NCI-H2227 treated with DMSO at 0.1 percent for 48 hours (cell line): Measurements from ENCODE around the gene ZNF516.
"Not testable (repeated sequence)": the region's sequence is repeated elsewhere in the genome, so short reads cannot be mapped to it uniquely, and the experiment has no call there.

Experiments
- DNase-seq: peaks from one replicate; lab custom pipeline; 2025; lab: John Stamatoyannopoulos, UW

Gene ZNF516

GRCh38 chr18:76495006-76495370 lies at the start of gene ZNF516:
TSS of gene ZNF516 (minus strand) at chr18:76495242. CDS start at chr18:76443054, 52,188 bp downstream.
- no peak for DNase-seq

DNA sequence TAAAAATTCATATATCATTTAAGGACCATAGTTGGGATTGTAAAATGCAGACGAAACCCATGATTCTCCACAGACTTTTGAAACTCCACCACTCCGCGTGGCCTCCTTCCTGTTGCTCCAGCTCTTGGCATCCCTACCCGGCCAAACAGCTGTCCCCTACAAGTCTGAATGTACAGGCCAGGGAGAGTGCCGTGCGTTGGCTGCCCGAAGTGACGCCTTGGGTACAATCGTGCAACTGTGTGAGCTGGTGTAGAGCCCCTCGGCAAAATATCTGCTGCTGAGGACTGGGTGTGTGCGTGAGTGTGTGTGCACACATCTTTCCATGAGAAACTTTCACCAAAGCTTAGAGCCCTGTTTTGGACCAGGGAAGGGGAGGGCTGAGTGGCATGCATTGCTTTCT lies 43.8 kb upstream of the ZNF516 start:
- DNase-seq = no peak

- DNase-seq = no peak
Measured at GRCh38 chr18:76537621-76538020, 42.6 kb upstream of the ZNF516 start.

DNA sequence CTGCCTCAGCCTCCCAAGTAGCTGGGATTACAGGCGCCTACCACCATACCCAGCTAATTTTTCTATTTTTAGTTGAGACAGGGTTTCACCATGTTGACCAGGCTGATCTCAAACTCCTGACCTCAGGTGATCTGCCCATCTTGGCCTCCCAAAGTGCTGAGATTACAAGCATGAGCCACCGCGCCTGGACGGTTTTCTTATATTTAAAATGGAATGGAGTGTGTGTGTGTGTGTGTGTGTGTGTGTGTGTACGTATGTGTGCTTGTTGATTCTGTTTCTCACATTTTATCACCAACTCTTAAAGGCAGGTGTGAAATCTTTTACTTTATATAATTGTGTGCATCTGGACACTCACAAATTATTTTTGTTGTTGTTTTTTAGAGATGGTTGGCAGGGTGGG lies 41.6 kb upstream of the ZNF516 start:
- DNase-seq = not testable (repeated sequence)

- no peak for DNase-seq
Measured at GRCh38 chr18:76532875-76533274, 37.8 kb upstream of the ZNF516 start.

- DNase-seq = no peak
Measured at GRCh38 chr18:76530846-76531245, 35.8 kb upstream of the ZNF516 start.

GRCh38 chr18:76530391-76530790 lies 35.3 kb upstream of the ZNF516 start:
- no peak for DNase-seq

GRCh38 chr18:76529433-76529811 lies 34.4 kb upstream of the ZNF516 start:
- no peak for DNase-seq

DNA sequence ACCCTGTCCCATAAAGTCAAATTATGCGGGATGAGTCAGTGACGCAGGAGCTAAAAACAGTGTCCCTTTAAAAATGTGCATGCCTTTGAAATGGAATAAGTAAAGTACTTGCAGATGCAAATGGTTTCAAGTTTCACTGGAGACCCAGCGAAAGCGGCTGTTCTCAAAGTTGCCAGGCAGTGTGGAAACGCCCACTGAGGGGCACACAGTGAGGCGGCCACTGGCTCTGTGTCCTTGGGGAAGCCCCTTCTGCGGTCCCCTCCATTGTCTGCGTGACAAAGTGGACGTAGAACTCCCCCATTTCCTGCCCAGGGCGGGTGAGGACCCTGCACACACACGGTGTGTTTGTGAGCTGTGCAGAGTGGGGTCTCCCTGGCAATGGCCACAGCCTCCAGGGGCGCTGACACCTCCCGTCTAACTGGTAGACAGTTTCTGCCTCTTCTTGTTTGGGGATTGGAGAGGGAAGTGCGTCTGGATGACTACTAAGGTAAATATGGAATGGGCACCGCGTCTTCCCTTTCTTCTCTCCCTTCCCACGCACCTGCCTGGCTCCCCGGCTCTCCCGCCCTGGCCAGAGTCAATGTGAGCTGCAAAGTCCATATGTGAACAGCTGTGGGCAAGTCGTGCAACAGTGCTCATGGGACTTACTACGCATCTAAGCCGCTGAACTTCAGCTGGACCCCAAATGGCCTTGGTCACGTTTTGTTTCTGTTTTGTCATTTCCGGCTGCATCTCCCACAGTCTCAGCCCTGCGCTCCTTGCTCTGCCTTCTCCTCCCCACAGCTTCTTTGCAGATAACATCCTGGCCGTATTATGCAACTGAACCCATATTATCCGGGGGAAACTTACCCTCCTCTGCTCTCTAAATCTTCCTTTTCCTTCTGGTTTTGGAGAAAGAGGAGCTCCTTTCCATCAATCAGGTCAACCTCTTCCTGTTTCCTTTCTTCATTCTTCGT lies 33.7 kb upstream of the ZNF516 start:
- no peak for DNase-seq

- no peak for DNase-seq
Measured at GRCh38 chr18:76525911-76526310, 30.9 kb upstream of the ZNF516 start.

- DNase-seq = peak; percentile 76
Measured at GRCh38 chr18:76524900-76525698, 30.1 kb upstream of the ZNF516 start.

GRCh38 chr18:76524477-76524876 lies 29.4 kb upstream of the ZNF516 start:
- DNase-seq = no peak

DNA sequence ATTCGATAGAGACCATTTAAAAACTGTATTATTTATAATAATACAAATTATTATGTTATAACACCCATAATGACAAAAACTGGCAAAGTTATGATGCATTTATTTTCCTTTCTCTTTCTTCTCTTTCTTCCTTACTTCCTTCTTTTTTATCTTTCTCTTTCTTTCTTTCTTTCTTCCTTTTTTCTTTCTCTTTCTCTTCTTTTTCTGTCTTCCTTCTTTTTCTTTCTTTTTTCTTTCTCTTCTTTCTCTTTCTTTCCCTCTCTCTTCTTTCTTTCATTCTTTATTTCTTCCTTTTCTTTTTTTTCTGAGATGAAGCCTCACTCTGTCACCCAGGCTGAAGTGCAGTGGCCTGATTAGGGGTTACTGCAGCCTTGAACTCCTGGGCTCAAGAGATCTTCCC lies 27.5 kb upstream of the ZNF516 start:
- no peak for DNase-seq

- peak; percentile 54 for DNase-seq
Measured at GRCh38 chr18:76522122-76522503, 27.1 kb upstream of the ZNF516 start.

DNA sequence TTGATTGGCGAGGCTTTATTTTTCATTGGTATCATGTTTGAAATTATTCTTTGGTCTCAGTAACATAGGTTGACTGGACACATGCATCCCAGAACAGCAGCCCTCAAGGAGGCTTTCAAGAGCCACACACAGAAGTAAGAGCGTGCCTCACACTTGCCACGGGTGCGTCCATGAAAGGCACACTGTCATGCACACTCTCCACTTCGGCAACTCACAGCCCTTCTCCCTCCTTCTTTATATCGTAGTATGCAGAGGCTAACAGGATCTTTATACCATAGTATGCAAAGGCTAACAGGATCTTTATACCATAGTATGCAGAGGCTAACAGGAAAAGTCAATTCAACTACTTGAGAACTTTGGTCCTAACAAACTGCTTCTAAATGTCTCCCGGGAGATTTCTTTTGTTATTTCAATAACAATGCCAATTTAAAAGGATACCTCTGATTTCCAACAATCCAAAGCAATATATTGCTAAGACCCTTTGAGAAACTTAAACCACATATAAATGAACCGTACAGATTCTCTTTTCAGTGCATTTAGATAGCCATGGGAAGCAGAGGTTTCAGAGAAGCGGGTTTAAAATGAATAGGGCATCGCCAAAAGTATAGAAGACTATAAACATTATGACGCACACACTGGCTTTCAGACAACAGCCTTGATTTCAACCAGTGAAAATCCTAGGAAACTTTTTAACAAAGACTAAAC lies 26.5 kb upstream of the ZNF516 start:
- peak; percentile 52 for DNase-seq

- DNase-seq = peak; percentile 90
Measured at GRCh38 chr18:76518860-76519538, 24.0 kb upstream of the ZNF516 start.

DNA sequence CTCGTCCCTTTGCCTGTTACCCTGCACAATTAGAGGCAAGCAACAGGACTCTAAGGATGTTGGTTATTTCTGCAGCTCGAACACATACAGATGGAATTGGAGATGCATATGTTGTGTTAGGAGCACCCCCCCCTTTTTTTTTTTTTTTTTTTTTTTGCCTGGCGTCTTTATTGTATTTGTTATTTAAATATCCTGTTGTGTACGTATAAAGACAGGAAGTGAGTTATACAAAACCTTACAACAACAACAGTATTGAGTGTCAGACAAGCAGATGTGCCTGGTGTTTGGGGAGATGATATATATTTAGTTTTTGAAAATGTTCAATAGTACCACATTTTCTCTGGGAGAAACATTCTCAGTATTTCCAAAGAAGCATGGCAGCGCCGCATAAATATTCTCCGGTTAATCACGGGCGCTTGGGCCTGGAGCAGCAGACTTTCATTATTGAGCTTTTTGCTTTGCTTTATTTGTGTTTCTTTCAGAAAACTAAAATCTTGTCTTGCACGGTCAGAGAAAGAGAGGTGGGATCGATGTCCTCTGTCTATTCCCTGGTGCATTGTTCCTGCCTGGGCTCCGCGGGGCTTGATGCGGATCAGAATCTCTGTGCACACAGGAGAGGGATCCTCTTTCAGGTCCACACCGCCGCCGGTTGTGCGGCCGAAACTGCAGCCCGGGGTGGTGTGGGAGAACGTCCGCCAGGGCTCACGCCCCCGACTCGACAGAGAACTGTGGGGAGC lies 23.2 kb upstream of the ZNF516 start:
- peak; percentile 90 for DNase-seq

DNA sequence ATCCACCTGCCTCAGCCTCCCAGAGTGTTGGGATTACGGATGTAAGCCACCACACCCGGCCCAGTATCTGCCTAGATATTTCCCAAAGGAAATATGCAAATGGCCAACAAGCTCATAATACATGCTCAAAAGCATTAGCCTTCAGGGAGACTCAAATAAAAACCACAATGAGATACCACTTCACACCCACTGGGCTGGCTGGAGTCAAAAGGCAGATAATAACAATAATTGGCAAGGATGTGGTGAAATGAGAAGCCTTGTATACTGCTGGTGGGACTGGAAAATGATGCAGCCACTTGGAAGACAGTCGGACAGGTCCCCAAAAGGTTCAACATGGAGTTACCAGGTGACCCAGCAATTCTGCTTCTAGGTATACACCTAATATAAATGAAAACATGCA lies 20.5 kb upstream of the ZNF516 start:
- no peak for DNase-seq

DNA sequence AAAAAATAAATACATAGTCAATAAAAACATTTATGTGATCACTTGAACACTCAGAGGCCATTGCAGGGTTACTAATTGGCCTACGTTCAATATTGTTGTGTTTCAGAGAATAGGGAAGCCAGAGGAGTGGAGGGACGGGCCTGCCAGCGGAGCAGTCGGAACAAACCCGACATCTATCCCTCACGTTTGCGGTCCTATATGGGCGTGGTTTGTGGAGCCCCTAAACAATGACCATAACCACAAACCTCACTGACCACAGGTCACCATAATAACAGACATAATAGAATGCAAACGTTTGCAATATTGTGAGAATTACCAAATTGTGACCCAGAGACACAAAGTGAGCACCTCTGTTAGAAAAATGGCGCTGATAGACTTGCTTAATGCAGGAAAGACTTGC lies 19.5 kb upstream of the ZNF516 start:
- no peak for DNase-seq

DNA sequence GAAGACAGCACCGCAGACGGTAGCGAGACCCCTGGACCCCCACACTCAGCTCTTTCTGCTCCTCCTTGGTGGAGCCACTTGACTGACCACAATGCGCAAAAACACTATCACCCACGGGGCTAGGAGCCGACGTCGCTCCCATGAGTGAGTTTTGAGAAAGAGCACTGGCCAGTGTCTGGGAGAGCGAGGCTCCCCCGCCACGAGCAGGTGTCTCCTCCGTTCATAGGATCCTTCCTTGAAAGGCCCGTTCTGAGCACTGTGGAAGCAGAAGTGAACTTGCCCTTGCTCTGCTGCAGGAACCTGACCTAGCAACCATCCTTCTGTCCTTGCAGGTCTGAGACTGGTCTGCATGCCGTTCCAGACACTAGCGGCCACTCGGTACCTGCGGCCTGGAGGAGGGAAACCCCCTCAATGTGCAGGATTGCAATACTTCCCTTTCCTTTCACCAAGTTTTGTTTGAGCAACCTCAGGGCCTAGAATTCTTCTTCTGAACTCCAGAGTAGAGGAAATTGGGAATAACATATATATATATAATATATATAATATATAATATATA lies 12.9 kb upstream of the ZNF516 start:
- DNase-seq = no peak
